Stimulated activated CD8-positive, alpha-beta memory T cell treated with anti-CD3 and anti-CD28 coated beads, Interleukin-2, amount 100 ng/mL, for 48 hours (primary cell): Measurements from ENCODE around the gene LRRC49.
"Not testable (repeated sequence)": the region's sequence is repeated elsewhere in the genome, so short reads cannot be mapped to it uniquely, and the experiment has no call there.

Experiments
- DNase-seq, 2 donors: peaks; one replicate each; pipeline ENCODE4 v3.0.0-alpha.2; 2020; ENCODE audit warnings: low read depth in 2 of 2

Gene LRRC49

GRCh38 chr15:70892002-70892911 lies at the start of gene LRRC49, which contains the start of gene THAP10:
TSS of gene LRRC49 (plus strand) at chr15:70892826. CDS start at chr15:70892895, 69 bp downstream.
TSS of gene THAP10 (minus strand) at chr15:70892433. CDS start at chr15:70892272, 161 bp downstream.
- DNase-seq, result peak in 1 of 2 donors; percentile 29

- DNase-seq, result no peak
Measured at GRCh38 chr15:70845602-70846360, 46.8 kb upstream of the LRRC49 start.

GRCh38 chr15:70851889-70852288 lies 40.7 kb upstream of the LRRC49 start:
- DNase-seq, result no peak

- no peak for DNase-seq
Measured at GRCh38 chr15:70852501-70853317, 39.9 kb upstream of the LRRC49 start.

GRCh38 chr15:70853318-70853972 lies 39.2 kb upstream of the LRRC49 start:
- DNase-seq, result peak in 1 of 2 donors; percentile 2

- peak in 1 of 2 donors; percentile 1 for DNase-seq
Measured at GRCh38 chr15:70853973-70854665, 38.5 kb upstream of the LRRC49 start, which contains the start of gene LARP6. TSS of gene LARP6 (minus strand) at chr15:70854157. CDS start at chr15:70854088, 69 bp downstream.

GRCh38 chr15:70854666-70854976 lies 38.0 kb upstream of the LRRC49 start:
- no peak for DNase-seq

- DNase-seq, result no peak
Measured at GRCh38 chr15:70855764-70856163, 36.9 kb upstream of the LRRC49 start.

GRCh38 chr15:70856177-70856883 lies 36.3 kb upstream of the LRRC49 start:
- DNase-seq, result no peak

- DNase-seq, result no peak
Measured at GRCh38 chr15:70856884-70857561, 35.6 kb upstream of the LRRC49 start.

- no peak for DNase-seq
Measured at GRCh38 chr15:70857562-70858285, 34.9 kb upstream of the LRRC49 start.

GRCh38 chr15:70858614-70859321 lies 33.9 kb upstream of the LRRC49 start:
- DNase-seq, result not testable (repeated sequence)

GRCh38 chr15:70859322-70859908 lies 33.2 kb upstream of the LRRC49 start:
- DNase-seq, result no peak

GRCh38 chr15:70859998-70860397 lies 32.6 kb upstream of the LRRC49 start:
- DNase-seq, result no peak

- DNase-seq, result no peak
Measured at GRCh38 chr15:70863450-70864218, 29.0 kb upstream of the LRRC49 start.

GRCh38 chr15:70866982-70867641 lies 25.5 kb upstream of the LRRC49 start:
- no peak for DNase-seq
